NCI-H1092 treated with DMSO at 0.1 percent for 48 hours (cell line): ENCODE measurements around the gene ZNF592.
A peak's percentile ranks its signal among the peaks of the same experiment; 100 is the strongest.
"Not testable (repeated sequence)": the region's sequence is repeated elsewhere in the genome, so short reads cannot be mapped to it uniquely, and the experiment has no call there.

Experiments
- DNase-seq: peaks from one replicate; lab custom pipeline; 2025; lab: John Stamatoyannopoulos, UW

Gene ZNF592

GRCh38 chr15:84831028-84831427 is 82.6 kb downstream of the ZNF592 start:
- no peak for DNase-seq

- DNase-seq, result no peak
Measured at GRCh38 chr15:84831613-84832012, 83.2 kb downstream of the ZNF592 start.

GRCh38 chr15:84832448-84833040 is 84.2 kb downstream of the ZNF592 start:
- peak; percentile 3 for DNase-seq

- DNase-seq, result no peak
Measured at GRCh38 chr15:84833447-84834228, 85.2 kb downstream of the ZNF592 start.

GRCh38 chr15:84834229-84834955 is 86.0 kb downstream of the ZNF592 start:
- no peak for DNase-seq

GRCh38 chr15:84834969-84835368 is 86.6 kb downstream of the ZNF592 start:
- no peak for DNase-seq

- DNase-seq, result no peak
Measured at GRCh38 chr15:84835661-84836337, 87.4 kb downstream of the ZNF592 start.

- DNase-seq, result no peak
Measured at GRCh38 chr15:84836844-84837243, 88.5 kb downstream of the ZNF592 start.

GRCh38 chr15:84839714-84840113 is 91.3 kb downstream of the ZNF592 start:
- no peak for DNase-seq

- DNase-seq, result no peak
Measured at GRCh38 chr15:84840255-84840654, 91.9 kb downstream of the ZNF592 start.

- DNase-seq, result no peak
Measured at GRCh38 chr15:84840741-84841429, 92.5 kb downstream of the ZNF592 start.

GRCh38 chr15:84842781-84843180 is 94.4 kb downstream of the ZNF592 start:
- DNase-seq, result no peak

- no peak for DNase-seq
Measured at GRCh38 chr15:84844964-84845363, 96.6 kb downstream of the ZNF592 start.

GRCh38 chr15:84845631-84846030 is 97.2 kb downstream of the ZNF592 start:
- not testable (repeated sequence) for DNase-seq

- DNase-seq, result no peak
Measured at GRCh38 chr15:84846269-84846668, 97.9 kb downstream of the ZNF592 start.

GRCh38 chr15:84847382-84847781 is 99.0 kb downstream of the ZNF592 start:
- DNase-seq, result no peak

- no peak for DNase-seq
Measured at GRCh38 chr15:84852212-84852611, 103.8 kb downstream of the ZNF592 start.

GRCh38 chr15:84855136-84855535 is 106.7 kb downstream of the ZNF592 start:
- DNase-seq, result no peak

GRCh38 chr15:84855765-84856164 is 107.4 kb downstream of the ZNF592 start:
- DNase-seq, result no peak
